ENCODE results near the gene LGALS3BP.

DNA sequence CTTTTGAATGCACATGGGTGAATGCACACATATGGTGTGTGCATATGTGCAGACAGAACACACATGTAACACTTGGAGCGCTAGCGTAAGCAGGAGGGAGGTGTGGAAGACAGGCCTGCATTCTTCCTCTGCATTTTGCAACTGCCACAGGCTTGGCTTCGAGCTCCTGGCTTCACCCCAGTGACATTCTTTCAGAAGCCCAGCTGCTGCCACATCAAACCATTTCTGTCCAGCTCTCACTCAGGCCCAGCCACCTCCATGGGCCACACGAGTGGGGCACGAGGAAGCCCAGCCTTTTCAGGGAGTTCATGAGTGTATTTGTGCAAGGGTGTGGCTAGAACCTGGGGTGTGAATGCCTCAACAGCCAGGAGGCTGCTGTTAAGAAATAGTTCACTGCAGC is 18.8 kb downstream of the LGALS3BP start:
- TF ChIP-seq, protein P1, sequence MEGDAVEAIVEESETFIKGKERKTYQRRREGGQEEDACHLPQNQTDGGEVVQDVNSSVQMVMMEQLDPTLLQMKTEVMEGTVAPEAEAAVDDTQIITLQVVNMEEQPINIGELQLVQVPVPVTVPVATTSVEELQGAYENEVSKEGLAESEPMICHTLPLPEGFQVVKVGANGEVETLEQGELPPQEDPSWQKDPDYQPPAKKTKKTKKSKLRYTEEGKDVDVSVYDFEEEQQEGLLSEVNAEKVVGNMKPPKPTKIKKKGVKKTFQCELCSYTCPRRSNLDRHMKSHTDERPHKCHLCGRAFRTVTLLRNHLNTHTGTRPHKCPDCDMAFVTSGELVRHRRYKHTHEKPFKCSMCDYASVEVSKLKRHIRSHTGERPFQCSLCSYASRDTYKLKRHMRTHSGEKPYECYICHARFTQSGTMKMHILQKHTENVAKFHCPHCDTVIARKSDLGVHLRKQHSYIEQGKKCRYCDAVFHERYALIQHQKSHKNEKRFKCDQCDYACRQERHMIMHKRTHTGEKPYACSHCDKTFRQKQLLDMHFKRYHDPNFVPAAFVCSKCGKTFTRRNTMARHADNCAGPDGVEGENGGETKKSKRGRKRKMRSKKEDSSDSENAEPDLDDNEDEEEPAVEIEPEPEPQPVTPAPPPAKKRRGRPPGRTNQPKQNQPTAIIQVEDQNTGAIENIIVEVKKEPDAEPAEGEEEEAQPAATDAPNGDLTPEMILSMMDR (IDR thresholded peaks at IDR 0.05; ENCODE audit: control extremely low read depth in 1 of 3, insufficient read depth in 1 of 3, low read depth in 1 of 3, low read length in 3 of 3) = no peak
- TF ChIP-seq NRF1 (IDR thresholded peaks at IDR 0.05; ENCODE audit: low read depth, low read length) (no peak), KDM5A (IDR thresholded peaks at IDR 0.05; ENCODE audit: low read length) (no peak), ATF2 (IDR thresholded peaks at IDR 0.05; ENCODE audit: low read length) (no peak), EP300 (IDR thresholded peaks at IDR 0.05; ENCODE audit: borderline replicate concordance in 1 of 2, low read depth in 2 of 2, low read length in 2 of 2) (no peak), ATF3 (IDR thresholded peaks at IDR 0.05; ENCODE audit: insufficient read depth, low read depth, low read length) (no peak)

Data from H1 (cell line).